NCI-H2227 treated with DMSO at 0.1 percent for 48 hours (cell line): ENCODE measurements around the gene CDH7.

ENCODE experiments used
- DNase-seq: peaks from one replicate; lab custom pipeline; 2025; lab: John Stamatoyannopoulos, UW

CDH7 gene

GRCh38 chr18:65907281-65907680, 156.5 kb downstream of the CDH7 start:
- DNase-seq, result no peak

- no peak for DNase-seq
These were observed 168.2 kb downstream of the CDH7 start for GRCh38 chr18:65919018-65919417.

GRCh38 chr18:65919663-65920062, 168.9 kb downstream of the CDH7 start:
- DNase-seq, result peak; percentile 15

- DNase-seq, result no peak
These were observed 171.3 kb downstream of the CDH7 start for GRCh38 chr18:65922103-65922502.

GRCh38 chr18:65924904-65925303, 174.1 kb downstream of the CDH7 start:
- DNase-seq, result no peak

- no peak for DNase-seq
These were observed 184.1 kb downstream of the CDH7 start for GRCh38 chr18:65934874-65935273.

- DNase-seq, result no peak
These were observed 185.9 kb downstream of the CDH7 start for GRCh38 chr18:65936678-65937077.

GRCh38 chr18:65937180-65937579, 186.4 kb downstream of the CDH7 start:
- DNase-seq, result no peak

- no peak for DNase-seq
These were observed 188.0 kb downstream of the CDH7 start for GRCh38 chr18:65938592-65939372.
